PC-3 (cell line): ENCODE data around the gene PPTC7.

Experiments used
- CTCF ChIP-seq: fragments of 300-600 bp; sonication (generic); conservative IDR thresholded peaks from 2 replicates; pipeline ENCODE4 v1.5.1; 2017; ENCODE audit warnings: antibody characterized with exemption, low read depth, mild to moderate bottlenecking, low read length
- EZH2 ChIP-seq: fragments of 300-600 bp; sonication (generic); IDR thresholded peaks from one replicate; pipeline ENCODE4 v1.6.1; 2017; ENCODE audit warnings: antibody characterized with exemption, mild to moderate bottlenecking, low read length; ENCODE audit not compliant: unreplicated experiment

- no peak for TF ChIP-seq CTCF
- TF ChIP-seq EZH2: no peak
These were observed at the start of gene PPTC7 for GRCh38 chr12:110583137-110584059.
